ENCODE results near the gene IQSEC1.

GRCh38 chr3:13104511-13104910, 31.3 kb upstream of the IQSEC1 start:
- TF ChIP-seq CTCF (IDR thresholded peaks at IDR 0.05), result no peak
- no peak for TF ChIP-seq POLR2A (IDR thresholded peaks at IDR 0.05)

Data from sigmoid colon (tissue), 3 donors.